ENCODE data around the gene NECAB3. TPM values are rescaled to one million over a fixed set of nuclear protein-coding genes. Genes with fewer than 3 reads are reported as not detected.

NECAB3 gene
- total and polyA plus RNA-seq, 2 donors (not counting 3 experiments of a cell fraction or from before 2014, with no cell fraction given), result 18.1 to 22.4 TPM

DNA sequence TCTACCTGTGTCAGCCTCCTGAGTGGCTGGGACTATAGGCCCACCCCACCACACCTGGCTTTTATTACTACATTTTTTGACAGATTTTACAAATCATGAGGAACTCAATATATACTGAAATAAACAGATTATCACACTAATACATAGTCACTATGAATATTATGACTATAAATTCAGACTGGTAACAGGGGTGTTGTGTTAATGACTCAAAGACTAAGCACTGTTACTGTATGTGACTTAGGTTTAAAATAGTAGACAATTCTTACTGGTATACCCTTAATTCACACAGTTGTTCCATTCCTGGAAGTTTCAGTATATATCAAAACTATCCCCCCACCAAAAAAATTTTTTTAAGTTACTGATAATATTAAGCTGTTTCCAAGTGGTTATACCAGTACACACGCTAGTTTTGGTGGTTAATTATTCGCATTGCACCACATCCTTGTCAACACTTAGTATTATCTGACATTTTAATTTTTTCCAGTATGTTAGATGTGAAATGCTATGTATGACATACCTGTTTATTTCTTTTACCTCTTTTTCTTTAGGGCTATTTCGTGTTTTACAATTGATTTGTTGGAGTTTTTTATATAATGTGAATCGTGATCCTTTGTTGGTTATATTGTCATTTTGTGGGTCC lies 46.5 kb downstream of the NECAB3 start:
- H3K36me3 ChIP-seq (ENCODE audit: control insufficient read depth in 2 of 2, extremely low read depth in 1 of 2, insufficient read depth in 2 of 2, low read length in 2 of 2), result peaks cover 0 to 6% of the 10 kb centered on the region in 2 experiments
- FAIRE-seq (no peak), DNase-seq (ENCODE audit: low read depth, low spot score) (no peak)
- dilution Hi-C loops (cut with MboI; ENCODE audit: extremely low pct_ligation_motif_present, low sequenced_read_pairs) (no loop called here), intact Hi-C loops (cut with micrococcal nuclease) (no loop called here)
- no peak overlapping the region for H2AFZ ChIP-seq (ENCODE audit: low read depth, low read length)
- H3K9ac ChIP-seq (replicated peaks; ENCODE audit: extremely low read depth, insufficient read depth, low read length), result no peak overlapping the region
- H3K27me3 ChIP-seq (ENCODE audit: control insufficient read depth in 2 of 2, insufficient read depth in 2 of 2, low read length in 2 of 2), result no peaks in the 10 kb centered on the region
- no peak overlapping the region for H3K4me3 ChIP-seq (replicated peaks in 1 of 3; ENCODE audit: insufficient read depth in 1 of 3, low read depth in 1 of 3, low read length in 3 of 3)
- no peaks in the 10 kb centered on the region for H3K9me1 ChIP-seq (replicated peaks; ENCODE audit: control insufficient read depth, extremely low read depth, insufficient read depth, low read length)
- H3K4me2 ChIP-seq (ENCODE audit: insufficient read depth, low read length), result no peak overlapping the region
- H3K79me2 ChIP-seq (ENCODE audit: control insufficient read depth, insufficient read depth, low read length), result no peaks in the 10 kb centered on the region
- no TSS peak for BruUV-seq (replicated peaks)
- H3K27ac ChIP-seq (ENCODE audit: insufficient read depth, low read depth, low read length), result no peak overlapping the region
- ChIA-PET POLR2A (no interaction called here), CTCF (no interaction called here)
- TF ChIP-seq JUN (IDR thresholded peaks at IDR 0.05; ENCODE audit: borderline replicate concordance, insufficient read depth, insufficient read length, low read depth) (no peak), GATA2 (IDR thresholded peaks at IDR 0.05; ENCODE audit: insufficient read depth, insufficient read length, low read depth, low read length) (no peak), FOS (IDR thresholded peaks at IDR 0.05; ENCODE audit: borderline replicate concordance, insufficient read depth, low read length) (no peak), POLR2AphosphoS5 (IDR thresholded peaks at IDR 0.05; ENCODE audit: insufficient read depth, low read depth, low read length) (no peak), POLR2A (IDR thresholded peaks at IDR 0.05; ENCODE audit: low read depth, low read length) (no peak), MYC (IDR thresholded peaks at IDR 0.05; ENCODE audit: low read depth, low read length) (no peak), EZH2 (IDR thresholded peaks at IDR 0.05; ENCODE audit: borderline replicate concordance, low read depth, low read length, severe bottlenecking) (no peak)
- TF ChIP-seq, protein P1, sequence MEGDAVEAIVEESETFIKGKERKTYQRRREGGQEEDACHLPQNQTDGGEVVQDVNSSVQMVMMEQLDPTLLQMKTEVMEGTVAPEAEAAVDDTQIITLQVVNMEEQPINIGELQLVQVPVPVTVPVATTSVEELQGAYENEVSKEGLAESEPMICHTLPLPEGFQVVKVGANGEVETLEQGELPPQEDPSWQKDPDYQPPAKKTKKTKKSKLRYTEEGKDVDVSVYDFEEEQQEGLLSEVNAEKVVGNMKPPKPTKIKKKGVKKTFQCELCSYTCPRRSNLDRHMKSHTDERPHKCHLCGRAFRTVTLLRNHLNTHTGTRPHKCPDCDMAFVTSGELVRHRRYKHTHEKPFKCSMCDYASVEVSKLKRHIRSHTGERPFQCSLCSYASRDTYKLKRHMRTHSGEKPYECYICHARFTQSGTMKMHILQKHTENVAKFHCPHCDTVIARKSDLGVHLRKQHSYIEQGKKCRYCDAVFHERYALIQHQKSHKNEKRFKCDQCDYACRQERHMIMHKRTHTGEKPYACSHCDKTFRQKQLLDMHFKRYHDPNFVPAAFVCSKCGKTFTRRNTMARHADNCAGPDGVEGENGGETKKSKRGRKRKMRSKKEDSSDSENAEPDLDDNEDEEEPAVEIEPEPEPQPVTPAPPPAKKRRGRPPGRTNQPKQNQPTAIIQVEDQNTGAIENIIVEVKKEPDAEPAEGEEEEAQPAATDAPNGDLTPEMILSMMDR (IDR thresholded peaks at IDR 0.05; ENCODE audit: extremely low read depth in 1 of 2, insufficient read depth in 1 of 2, low read depth in 1 of 2, low read length in 2 of 2), result no peak
- TF ChIP-seq, protein P2, sequence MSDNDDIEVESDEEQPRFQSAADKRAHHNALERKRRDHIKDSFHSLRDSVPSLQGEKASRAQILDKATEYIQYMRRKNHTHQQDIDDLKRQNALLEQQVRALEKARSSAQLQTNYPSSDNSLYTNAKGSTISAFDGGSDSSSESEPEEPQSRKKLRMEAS (IDR thresholded peaks at IDR 0.05; ENCODE audit: insufficient read depth, insufficient read length), result no peak
- no peaks in the 10 kb centered on the region for H3K9me3 ChIP-seq (replicated peaks; ENCODE audit: control insufficient read depth, insufficient read depth, low read length)
- H4K20me1 ChIP-seq (replicated peaks; ENCODE audit: control insufficient read depth, extremely low read depth, insufficient read depth, low read length), result no peaks in the 10 kb centered on the region
- no peaks in the 10 kb centered on the region for H3K4me1 ChIP-seq (ENCODE audit: control insufficient read depth, extremely low read depth, insufficient read depth, low read length)

Data from endothelial cell of umbilical vein (primary cell).